Peyer's patch (tissue), 4 donors: ENCODE results near the gene ZC3HAV1L.

Source experiments
- CTCF ChIP-seq, 6 experiments: fragments of 450-650 bp in 4 of 6; fragments of 200-600 bp in 2 of 6; sonication (generic) in 1 of 6; IDR thresholded peaks; one replicate each; pipeline ENCODE4 v1.5.1; 2017 to 2019; ENCODE audit warnings: antibody characterized with exemption in 6 of 6, mild to moderate bottlenecking in 3 of 6, moderate library complexity in 1 of 6
- POLR2A ChIP-seq, 2 donors: fragments of 450-650 bp; IDR thresholded peaks; one replicate each; pipeline ENCODE4 v1.5.1; 2017; ENCODE audit warnings: antibody characterized with exemption in 2 of 2, mild to moderate bottlenecking in 2 of 2, moderate library complexity in 2 of 2

- TF ChIP-seq POLR2A (IDR thresholded peaks at IDR 0.05) (no peak), CTCF (IDR thresholded peaks at IDR 0.05) (no peak)
Observed at GRCh38 chr7:139035586-139036353, at the start of gene ZC3HAV1L.
